Dermis blood vessel endothelial cell (primary cell): Measurements from ENCODE around the gene TMEM200A. TPM values are rescaled to one million over a fixed set of nuclear protein-coding genes. Genes with fewer than 3 reads are reported as not detected.

Experiments used
- total RNA-seq: library from RNA; depleted of rRNA; stranded (reverse); fragments of >200 nt; gene quantifications from 2 replicates; pipeline ENCODE4 v1.2.3, GENCODE V29; 2014

TMEM200A gene
- total RNA-seq, 1 donor from 2014 or later: 0.34 TPM

Other genes with a start within 250 kb of the TMEM200A start
- gene SAMD3, start 143.1 kb upstream of the TMEM200A start, total RNA-seq: not detected in 2 replicates